ENCODE data around the gene MPEG1.

The MPEG1 gene, protein sequence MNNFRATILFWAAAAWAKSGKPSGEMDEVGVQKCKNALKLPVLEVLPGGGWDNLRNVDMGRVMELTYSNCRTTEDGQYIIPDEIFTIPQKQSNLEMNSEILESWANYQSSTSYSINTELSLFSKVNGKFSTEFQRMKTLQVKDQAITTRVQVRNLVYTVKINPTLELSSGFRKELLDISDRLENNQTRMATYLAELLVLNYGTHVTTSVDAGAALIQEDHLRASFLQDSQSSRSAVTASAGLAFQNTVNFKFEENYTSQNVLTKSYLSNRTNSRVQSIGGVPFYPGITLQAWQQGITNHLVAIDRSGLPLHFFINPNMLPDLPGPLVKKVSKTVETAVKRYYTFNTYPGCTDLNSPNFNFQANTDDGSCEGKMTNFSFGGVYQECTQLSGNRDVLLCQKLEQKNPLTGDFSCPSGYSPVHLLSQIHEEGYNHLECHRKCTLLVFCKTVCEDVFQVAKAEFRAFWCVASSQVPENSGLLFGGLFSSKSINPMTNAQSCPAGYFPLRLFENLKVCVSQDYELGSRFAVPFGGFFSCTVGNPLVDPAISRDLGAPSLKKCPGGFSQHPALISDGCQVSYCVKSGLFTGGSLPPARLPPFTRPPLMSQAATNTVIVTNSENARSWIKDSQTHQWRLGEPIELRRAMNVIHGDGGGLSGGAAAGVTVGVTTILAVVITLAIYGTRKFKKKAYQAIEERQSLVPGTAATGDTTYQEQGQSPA

DNA sequence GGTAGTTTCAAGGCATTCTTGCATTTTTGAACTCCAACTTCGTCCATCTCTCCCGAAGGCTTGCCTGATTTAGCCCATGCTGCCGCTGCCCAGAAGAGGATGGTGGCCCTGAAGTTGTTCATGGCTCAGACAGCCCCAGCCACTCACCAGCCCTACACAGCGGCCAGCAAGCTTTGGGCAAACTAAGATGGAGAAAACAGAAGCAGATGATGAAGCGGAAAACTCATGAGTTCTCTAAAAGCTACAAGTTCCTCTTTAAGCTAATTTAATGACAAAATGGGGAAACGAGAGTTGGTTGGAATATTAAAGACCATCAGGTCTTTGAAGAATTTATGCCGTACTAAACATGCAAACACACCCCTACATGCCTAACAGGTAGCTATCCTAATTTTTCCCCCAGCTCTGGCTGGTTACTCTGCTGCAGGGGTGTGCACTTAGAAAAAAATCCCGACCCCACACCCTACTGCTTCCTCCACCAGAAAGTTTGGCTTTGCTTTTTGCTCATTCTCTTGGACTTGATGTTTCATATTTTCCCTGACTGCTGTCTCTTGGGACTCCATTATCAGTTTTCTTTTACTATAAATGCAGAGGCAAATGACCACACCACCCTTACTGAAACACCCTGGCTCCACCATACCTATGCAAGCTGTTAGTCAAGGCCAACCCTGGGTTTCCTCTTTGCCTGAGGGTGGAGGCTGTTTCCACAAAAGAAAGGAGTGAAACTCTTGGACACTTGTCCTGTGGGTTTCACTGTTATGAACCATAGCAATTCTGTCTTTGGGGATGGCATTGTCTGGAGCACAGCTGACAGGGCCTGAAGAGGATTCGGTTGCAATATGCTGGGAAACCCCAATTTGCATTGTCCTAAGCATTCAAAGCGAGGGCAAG, at the start of gene MPEG1:
TSS of gene MPEG1 (minus strand) at position 184 of the 888 bp plus-strand sequence. CDS start at position 122, 62 bp downstream.
- DNase-seq (ENCODE audit: low read depth in 2 of 2), result no peak

- no peak for DNase-seq (ENCODE audit: low read depth in 2 of 2)
These were observed 49.6 kb upstream of the MPEG1 start for GRCh38 chr11:59262177-59262818.

GRCh38 chr11:59261150-59261549, 48.4 kb upstream of the MPEG1 start:
- DNase-seq (ENCODE audit: low read depth in 2 of 2), result no peak

DNA sequence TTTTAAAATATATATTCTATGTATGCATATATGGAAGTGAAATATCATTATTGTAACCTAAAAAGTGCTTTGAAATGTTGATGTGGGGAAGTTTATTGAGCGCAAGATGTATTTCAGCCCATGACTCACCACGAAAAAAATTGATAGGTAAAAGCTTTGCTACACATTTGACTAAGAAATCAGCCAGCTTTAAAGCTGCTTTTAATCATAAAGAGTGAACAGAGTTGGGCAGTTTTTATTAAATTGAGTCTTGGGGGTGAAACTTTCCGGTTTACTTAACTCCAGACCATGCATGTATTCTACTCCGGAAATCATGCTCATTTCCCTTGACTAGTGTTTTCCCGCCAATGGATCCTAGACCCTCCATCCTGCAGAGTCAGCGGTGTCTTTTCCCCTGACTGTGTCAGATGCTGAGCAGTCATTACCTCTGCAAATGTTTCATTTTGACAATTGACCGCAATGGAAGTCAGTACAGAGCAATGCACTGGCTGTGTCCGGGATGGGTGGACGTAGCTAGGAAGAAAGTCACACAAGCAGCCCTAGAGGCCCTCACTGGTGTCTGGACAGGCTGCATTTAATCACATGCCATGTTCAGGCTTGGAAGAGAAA, 47.2 kb upstream of the MPEG1 start:
- DNase-seq (ENCODE audit: low read depth in 2 of 2), result no peak

- DNase-seq (ENCODE audit: low read depth in 2 of 2), result no peak
These were observed 46.3 kb upstream of the MPEG1 start for GRCh38 chr11:59259047-59259446.

DNA sequence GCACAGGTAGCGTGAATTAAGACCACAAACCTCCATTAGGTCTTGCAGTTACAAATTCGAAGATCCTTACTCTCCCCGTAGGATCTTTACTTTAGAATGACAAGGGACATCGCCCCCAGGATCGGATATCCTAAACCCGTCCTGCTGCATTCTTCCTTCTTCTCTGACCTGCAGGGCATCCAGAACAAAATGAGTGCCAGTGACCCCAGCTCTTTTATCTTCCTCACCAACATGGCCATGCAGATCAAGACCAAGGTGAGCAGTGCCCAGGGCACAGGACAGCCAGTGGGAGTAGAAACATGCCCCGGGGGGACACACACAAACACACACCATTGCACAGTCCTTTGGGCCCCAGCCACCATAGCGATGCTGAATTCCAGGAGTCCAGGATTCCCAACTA, 42.6 kb upstream of the MPEG1 start:
- DNase-seq (ENCODE audit: low read depth in 2 of 2), result no peak

DNA sequence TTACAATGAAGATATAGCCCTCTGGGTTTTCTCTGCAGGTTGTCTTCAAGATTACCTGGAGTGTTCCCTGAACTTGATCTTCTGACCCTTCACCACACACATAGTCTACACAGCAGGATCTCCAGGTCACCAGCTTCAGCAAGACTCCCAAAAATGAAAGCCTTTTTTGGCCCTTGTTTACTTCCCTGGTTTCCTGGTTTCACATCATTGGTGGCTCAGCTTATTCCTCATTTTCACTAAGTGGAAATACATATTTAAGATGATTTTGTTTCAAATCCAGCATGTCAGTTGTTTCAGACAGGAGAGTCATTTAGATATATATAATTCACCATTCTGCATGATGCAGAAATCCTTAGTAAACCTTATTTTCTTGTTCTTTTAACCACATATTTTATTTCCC, 41.6 kb upstream of the MPEG1 start:
- no peak for DNase-seq (ENCODE audit: low read depth in 2 of 2)

DNA sequence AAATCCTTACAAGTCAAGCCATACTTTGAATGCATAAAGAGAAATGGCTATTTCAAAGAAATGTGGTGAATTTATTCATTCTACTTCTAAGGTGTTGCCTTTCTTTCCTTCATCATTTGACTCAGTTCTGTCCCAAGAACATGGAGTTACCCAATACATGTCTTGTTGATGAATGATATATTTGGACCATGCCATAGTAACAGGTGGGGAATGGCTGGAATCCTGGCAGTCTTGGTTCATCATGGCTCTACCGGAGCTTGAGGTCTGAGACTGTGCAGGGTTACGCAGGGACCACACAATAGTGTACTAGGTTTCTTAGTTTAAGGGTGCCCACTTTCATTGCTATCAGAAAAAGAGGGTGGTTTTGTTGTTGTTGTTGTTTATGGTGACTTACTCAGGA, 40.3 kb upstream of the MPEG1 start:
- DNase-seq (ENCODE audit: low read depth in 2 of 2), result no peak

DNA sequence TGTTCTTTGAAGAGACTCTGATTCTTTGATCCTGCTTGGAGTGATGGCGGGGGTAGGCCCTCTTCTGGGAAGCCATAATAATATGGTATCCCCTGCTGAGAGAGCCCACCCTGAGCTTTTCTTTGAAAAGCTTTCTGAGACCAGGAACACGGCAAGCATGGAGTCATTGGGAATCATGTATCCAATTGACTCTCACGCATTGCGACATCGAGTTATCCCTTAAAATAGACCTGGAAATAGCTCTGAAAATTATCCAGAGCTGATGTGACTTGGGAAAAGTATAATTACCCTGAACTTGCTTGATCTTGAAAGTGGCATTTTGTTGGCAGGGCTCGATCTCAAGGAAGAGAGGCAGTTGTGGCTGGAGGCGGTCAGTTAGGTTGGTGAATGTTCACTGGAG, 36.8 kb upstream of the MPEG1 start:
- no peak for DNase-seq (ENCODE audit: low read depth in 2 of 2)

GRCh38 chr11:59247531-59248227, 35.0 kb upstream of the MPEG1 start:
- no peak for DNase-seq (ENCODE audit: low read depth in 2 of 2)

GRCh38 chr11:59243633-59244032, 30.9 kb upstream of the MPEG1 start:
- DNase-seq (ENCODE audit: low read depth in 2 of 2), result no peak

DNA sequence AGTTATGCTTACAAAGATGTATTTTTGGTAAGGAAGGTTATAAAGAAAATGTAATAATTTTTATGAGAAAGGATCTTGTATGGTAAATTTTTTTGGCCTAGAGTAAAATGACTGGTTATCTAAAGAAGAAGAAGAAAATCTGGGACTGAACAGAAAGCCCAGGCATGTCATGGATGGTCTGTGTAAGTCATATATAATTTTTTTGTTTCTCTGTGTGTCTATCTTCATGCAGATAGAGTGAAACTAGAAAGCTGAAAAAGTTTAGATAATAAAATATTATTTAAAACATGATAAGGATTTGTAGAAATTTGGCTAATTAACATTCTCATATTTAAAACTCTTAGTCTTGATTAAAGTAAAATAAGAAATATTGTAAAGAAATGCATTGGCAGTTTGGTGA, 27.6 kb upstream of the MPEG1 start:
- no peak for DNase-seq (ENCODE audit: low read depth in 2 of 2)

DNA sequence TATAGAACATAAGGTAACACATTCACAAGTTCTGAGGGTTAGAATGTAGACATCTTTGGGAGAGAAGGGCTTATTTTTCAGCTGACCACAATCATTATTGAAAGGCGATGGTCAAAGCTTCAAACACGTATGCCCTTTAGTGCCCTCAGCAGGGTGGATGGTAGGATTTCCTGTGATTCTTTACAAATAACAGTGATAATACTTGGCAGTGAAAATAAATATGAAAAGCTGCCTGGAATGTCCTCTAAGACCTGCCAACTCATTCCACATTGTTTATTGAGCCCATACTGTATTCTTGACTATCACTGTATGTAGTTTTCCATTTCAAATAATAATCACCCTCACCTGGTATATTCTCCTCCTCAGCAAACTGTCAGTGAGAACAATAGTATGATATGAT, 13.7 kb upstream of the MPEG1 start:
- DNase-seq (ENCODE audit: low read depth in 2 of 2), result no peak

DNA sequence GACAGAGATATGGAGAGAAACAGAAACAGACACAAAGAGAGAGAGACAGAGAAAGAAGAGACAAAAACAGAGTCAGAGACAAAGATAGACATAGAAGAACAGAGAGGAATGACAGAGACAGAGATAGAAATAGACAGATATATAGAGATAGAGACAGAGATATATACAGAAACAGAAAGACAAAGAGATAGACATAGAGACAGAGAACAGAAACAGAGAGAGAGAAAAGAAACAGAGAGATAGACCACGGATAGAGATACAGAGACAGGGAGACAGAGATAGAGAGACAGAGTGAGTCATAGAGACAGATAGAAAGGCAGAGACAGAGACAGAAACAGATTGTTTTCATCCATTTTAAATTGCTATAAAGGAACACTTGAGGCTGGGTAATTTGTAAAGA, 12.3 kb upstream of the MPEG1 start:
- no peak for DNase-seq (ENCODE audit: low read depth in 2 of 2)

DNA sequence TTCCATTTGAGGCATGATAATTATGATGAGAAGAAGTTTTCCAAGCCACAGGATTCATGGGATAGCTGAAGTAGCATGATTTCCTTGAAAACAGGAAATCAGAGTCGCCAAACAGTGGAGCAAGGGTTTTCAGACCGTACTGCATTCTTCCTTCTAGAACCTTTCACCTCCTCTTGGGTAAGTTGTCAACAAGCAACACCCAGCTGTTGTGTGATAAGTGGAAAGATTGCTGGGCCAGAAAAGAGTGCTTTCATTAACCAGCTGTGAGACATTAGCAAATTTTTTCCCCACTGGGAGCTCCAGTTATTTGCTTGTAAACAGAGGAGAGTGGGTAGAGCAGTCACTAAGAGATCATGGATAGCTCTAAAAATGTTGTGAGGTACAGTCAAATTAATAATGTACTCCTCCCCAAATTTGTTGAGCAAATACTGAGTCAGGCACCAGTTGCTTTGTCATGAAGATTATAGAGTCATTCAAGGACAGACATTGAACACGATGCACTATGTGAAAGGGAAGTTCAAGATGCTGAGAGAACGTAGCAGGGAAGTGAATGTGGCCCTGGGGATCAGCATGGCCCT, 11.7 kb upstream of the MPEG1 start:
- DNase-seq (ENCODE audit: low read depth in 2 of 2), result no peak

- DNase-seq (ENCODE audit: low read depth in 2 of 2), result no peak
These were observed 10.9 kb upstream of the MPEG1 start for GRCh38 chr11:59223611-59224010.

DNA sequence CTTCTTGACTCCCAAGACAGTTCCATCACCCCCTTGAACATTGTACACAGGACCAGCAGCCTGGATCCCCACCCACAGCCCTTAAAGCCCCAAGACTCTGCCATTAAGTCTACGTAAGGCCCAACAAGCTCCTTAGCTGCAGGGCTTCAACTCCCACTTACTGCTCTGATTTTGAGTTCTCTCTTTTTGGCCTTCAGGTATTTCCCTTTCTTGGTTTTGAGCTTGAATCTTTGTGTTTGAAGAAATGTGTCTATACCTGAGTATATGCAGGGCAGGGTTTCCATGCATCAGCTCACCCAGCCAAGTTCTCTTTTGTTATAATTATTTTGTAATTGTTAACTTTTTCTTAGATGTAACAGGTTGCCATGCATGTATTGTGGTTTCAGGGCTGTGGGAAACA, 10.4 kb upstream of the MPEG1 start:
- DNase-seq (ENCODE audit: low read depth in 2 of 2), result no peak

GRCh38 chr11:59222464-59223060, 9.8 kb upstream of the MPEG1 start:
- DNase-seq (ENCODE audit: low read depth in 2 of 2), result no peak

DNA sequence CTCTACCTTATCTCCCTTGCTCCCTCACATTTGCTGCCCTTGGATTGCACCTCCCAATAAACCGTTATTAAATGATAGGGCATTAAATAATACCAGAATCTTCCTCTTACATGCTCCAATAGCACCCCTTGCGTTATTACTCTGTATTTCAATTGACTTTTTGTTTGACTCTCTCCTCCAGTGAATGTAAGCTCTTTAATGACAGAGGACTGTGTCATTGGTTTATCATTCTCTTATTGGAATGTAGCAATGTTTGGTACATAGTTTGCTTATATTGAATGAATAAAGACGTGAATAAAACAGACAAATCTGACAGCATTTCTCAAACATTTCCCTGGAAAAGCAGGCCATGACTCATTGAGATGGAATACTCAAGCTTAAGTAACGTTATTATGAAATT, 8.7 kb upstream of the MPEG1 start:
- DNase-seq (ENCODE audit: low read depth in 2 of 2), result peak; percentile 66 to 67

DNA sequence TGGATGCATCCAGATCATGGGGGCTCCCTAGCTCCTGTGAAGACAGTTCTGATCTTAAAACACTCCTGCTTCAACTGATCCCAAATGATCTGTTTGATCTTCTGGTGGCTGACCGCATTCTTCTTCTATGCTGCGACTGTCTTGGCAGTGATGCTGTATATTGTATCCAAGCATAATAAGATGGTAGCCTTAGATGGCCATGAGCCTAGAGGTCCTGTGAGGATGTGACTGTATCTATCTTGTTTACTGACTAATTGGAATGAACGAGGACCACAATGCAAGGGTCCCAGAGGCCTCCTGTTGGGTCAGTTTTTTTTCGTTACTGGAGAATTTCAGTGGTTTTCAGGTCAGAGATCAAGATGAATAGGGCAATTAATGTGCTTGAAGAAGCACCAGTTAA, 7.1 kb upstream of the MPEG1 start:
- no peak for DNase-seq (ENCODE audit: low read depth in 2 of 2)

Data from fibroblast of skin of left quadriceps (primary cell).